Activated CD4-positive, alpha-beta T cell treated with anti-CD3 and anti-CD28 coated beads, Interleukin-2, amount 10 ng/mL, durations not matched to agents 7 days and 5 days (primary cell): ENCODE measurements around the gene SGCD. TPM values are rescaled to one million over a fixed set of nuclear protein-coding genes. Genes with fewer than 3 reads are reported as not detected.

ENCODE experiments used
- CTCF ChIA-PET: fragments of 350-600 bp; sonication (Branson Sonifier 250); formaldehyde crosslinking; loops from one replicate; lab custom pipeline; 2021; ENCODE audit warnings: antibody characterized with exemption; lab: Charles Lee
- POLR2A ChIA-PET: fragments of 350-600 bp; sonication (Branson Sonifier 250); formaldehyde crosslinking; loops from one replicate; lab custom pipeline; 2021; ENCODE audit warnings: antibody characterized with exemption; lab: Charles Lee
- DNase-seq: peaks from one replicate; pipeline ENCODE4 v3.0.0-alpha.2; 2020
- H3K27ac Mint-ChIP-seq: one replicate; pipeline ENCODE4 v1.8.0; 2021; ENCODE audit warnings: mild to moderate bottlenecking, moderate library complexity, mixed read lengths
- H3K27me3 Mint-ChIP-seq: one replicate; pipeline ENCODE4 v1.8.0; 2021; ENCODE audit warnings: mixed read lengths
- H3K36me3 Mint-ChIP-seq: one replicate; pipeline ENCODE4 v1.8.0; 2021; ENCODE audit warnings: low read depth, mixed read lengths
- H3K4me1 Mint-ChIP-seq: one replicate; pipeline ENCODE4 v1.8.0; 2021; ENCODE audit warnings: mixed read lengths
- H3K4me3 Mint-ChIP-seq: one replicate; pipeline ENCODE4 v1.8.0; 2021; ENCODE audit warnings: mild to moderate bottlenecking, moderate library complexity, mixed read lengths
- H3K9me3 Mint-ChIP-seq: one replicate; pipeline ENCODE4 v1.8.0; 2021; ENCODE audit warnings: mixed read lengths
- total RNA-seq, 2 experiments: library from RNA; stranded (reverse); gene quantifications; one replicate each; pipeline ENCODE4 v1.2.3, GENCODE V29; 2021

SGCD gene
- total RNA-seq, 2 experiments from 2014 or later: not detected

DNA sequence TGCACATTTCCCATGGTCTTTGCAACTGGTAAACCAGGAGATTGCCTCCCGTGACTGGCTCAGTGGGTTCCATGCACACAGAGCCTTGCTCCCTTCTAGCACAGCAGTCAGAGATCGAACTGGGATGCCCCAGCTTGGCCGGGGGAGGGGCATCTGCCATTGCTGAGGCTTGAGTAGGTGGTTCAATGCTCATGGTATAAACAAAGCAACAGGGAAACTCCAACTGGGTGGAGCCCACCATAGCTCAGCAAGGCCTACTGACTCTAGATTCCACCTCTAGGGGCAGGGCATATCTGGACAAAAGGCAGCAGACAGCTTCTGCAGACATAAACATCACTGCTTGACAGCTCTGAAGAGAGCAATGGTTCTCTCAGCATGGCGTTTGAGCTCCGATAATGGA, 456.1 kb downstream of the SGCD start:
- H3K9me3 Mint-ChIP-seq: no peaks in the 10 kb centered on the region
- H3K27me3 Mint-ChIP-seq: peaks cover 21% of the 10 kb centered on the region
- no peak overlapping the region for H3K27ac Mint-ChIP-seq
- peaks cover 2% of the 10 kb centered on the region for H3K4me1 Mint-ChIP-seq
- DNase-seq: no peak
- POLR2A ChIA-PET: no interaction called here
- H3K4me3 Mint-ChIP-seq: no peak overlapping the region
- CTCF ChIA-PET: interaction anchor here (0.6 kb wide), 1 partner anchor 296 kb away, joined by 3 read pairs; no protein-coding TSS in a partner anchor
- no peaks in the 10 kb centered on the region for H3K36me3 Mint-ChIP-seq

DNA sequence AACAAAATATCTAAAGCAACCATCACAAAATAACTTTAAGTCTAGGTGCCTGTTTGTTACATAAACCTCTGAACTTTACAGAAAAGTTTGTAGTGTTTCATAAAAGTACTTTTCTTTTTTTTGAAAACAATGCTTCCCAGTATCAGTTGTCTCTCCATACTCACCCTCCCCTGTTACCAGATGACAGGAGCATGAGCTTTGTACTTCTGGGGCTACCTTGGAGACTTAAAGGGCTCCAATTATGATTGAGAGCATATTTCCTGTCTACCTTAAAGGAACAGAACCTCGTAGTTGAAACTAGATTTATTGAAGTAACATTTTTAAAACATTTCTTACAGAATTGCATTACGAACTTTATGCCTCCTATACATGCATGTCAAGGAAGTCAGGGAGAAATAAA, 467.7 kb downstream of the SGCD start:
- POLR2A ChIA-PET: no interaction called here
- Mint-ChIP-seq H3K27me3 (peaks cover 11% of the 10 kb centered on the region), H3K36me3 (no peaks in the 10 kb centered on the region)

DNA sequence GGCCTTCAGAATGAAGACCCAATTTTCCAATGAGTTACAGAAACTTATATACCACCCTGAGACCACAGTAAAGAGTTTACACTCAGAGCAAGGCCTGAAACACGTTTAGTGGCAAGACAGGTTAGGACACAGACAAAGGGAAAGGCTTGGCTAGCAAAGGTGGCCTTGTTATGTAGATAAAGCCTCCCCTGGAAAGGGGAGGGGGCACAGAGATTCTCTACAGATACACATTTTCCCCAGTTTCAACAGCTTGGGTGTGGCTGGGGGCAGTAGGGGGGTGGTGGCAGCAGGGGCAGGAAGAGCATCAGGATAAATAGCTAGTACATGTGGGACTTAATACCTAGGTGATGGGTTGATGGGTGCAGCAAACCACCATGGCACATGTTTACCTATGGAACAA, 471.2 kb downstream of the SGCD start:
- no peak overlapping the region for H3K27ac Mint-ChIP-seq
- no peaks in the 10 kb centered on the region for H3K9me3 Mint-ChIP-seq
- ChIA-PET POLR2A (no interaction called here), CTCF (no interaction called here)
- peaks cover 25% of the 10 kb centered on the region for H3K27me3 Mint-ChIP-seq
- no peak for DNase-seq
- no peak overlapping the region for H3K4me3 Mint-ChIP-seq
- H3K36me3 Mint-ChIP-seq: no peaks in the 10 kb centered on the region
- H3K4me1 Mint-ChIP-seq: peaks cover 5% of the 10 kb centered on the region

More for the DNA sequence above, 467.7 kb downstream of the SGCD start:
- H3K4me3 Mint-ChIP-seq: no peak overlapping the region
- DNase-seq: no peak
- H3K4me1 Mint-ChIP-seq: peaks cover 5% of the 10 kb centered on the region
- H3K27ac Mint-ChIP-seq: no peak overlapping the region
- H3K9me3 Mint-ChIP-seq: no peaks in the 10 kb centered on the region
- CTCF ChIA-PET: no interaction called here

DNA sequence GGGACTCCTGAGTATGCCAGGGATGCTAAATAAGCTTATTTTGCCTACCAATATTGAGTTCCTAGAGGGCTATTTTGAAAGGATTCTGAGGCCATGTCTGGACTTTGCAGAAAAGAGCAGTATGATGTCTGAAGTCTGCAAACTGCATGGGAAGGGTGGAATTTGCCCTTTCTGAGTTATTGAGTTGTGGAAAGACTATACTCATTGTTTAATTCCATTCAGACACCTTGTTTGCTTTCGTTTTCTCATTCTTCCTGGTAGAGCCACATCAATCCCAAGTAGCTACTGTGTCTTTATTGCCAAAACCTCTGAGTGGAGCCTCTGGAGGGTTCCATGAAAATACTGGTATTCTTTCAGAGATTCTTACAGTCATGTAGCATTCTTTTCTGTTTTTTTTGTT, 472.2 kb downstream of the SGCD start:
- CTCF ChIA-PET: no interaction called here
- POLR2A ChIA-PET: interaction anchor here (0.6 kb wide), 1 partner anchor 945 kb away, joined by 3 read pairs; no protein-coding TSS in a partner anchor
- Mint-ChIP-seq H3K4me3 (no peak overlapping the region), H3K27ac (no peak overlapping the region), H3K9me3 (no peaks in the 10 kb centered on the region), H3K4me1 (peaks cover 5% of the 10 kb centered on the region), H3K36me3 (no peaks in the 10 kb centered on the region), H3K27me3 (peaks cover 33% of the 10 kb centered on the region)
- no peak for DNase-seq

DNA sequence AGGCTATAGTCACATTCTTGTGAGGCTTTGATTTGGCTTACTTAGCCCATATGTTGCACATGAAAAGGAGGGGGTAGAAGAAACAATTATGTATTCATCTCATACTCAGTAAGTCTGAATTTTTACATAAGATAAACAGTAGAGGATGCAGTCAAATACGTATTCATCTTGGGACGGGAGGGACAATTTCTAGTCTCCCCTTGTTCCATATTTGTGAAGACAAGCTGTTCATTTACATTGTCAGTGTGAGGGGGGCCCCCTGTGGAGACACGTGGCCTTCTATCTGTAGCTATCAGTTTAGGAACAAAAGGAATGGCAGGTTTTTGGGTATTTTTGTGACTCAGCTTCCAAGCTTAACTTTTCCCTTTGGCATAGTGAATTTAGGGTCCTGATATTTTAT, 474.0 kb downstream of the SGCD start:
- ChIA-PET CTCF (no interaction called here), POLR2A (no interaction called here)
- Mint-ChIP-seq H3K27ac (no peak overlapping the region), H3K4me3 (no peak overlapping the region), H3K27me3 (peaks cover 34% of the 10 kb centered on the region), H3K9me3 (no peaks in the 10 kb centered on the region), H3K36me3 (no peaks in the 10 kb centered on the region), H3K4me1 (peaks cover 5% of the 10 kb centered on the region)
- DNase-seq: no peak

DNA sequence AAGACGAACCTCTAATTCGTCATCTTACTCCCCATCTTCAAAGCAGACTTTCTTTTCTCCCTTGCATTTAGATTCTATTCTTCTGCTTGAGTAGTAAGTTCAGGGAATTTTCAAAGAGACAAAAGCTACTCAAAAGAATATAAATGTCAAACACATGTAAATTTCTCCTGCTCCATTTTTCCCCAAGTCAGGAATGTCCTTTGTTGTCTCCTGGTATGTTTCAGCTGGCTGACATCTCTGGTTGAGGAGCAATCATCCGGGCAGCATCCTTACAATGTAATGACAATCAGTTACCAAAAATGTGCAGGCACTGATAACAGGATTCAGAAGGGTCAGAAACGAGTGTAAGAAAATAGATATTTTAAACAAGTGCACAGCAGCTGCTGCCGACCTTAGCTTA, 475.5 kb downstream of the SGCD start:
- Mint-ChIP-seq H3K27me3 (peaks cover 25% of the 10 kb centered on the region), H3K27ac (no peak overlapping the region), H3K4me3 (no peak overlapping the region), H3K36me3 (no peaks in the 10 kb centered on the region), H3K9me3 (no peaks in the 10 kb centered on the region), H3K4me1 (peaks cover 5% of the 10 kb centered on the region)
- no peak for DNase-seq
- ChIA-PET POLR2A (no interaction called here), CTCF (interaction anchor here (1.4 kb wide), 1 partner anchor 22 kb away, joined by 3 read pairs; no protein-coding TSS in a partner anchor)

DNA sequence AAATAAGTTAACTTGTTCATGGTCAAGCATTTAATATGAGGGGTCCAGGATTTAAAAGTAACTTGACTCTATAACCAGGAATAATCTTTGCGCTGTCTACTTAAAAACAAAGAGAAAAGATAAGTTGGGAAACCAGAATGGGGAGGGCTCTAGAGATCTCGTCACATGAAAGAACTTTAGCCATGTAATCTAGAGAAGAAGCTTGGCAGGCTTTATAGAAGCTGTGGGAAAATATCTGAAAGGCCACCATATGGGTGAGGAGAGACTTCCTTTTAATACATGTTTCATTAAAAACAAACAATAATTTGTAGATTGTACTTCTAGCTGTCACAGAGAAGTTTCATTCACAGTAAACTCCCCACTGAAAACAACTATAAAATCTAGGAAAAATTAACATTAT, 476.4 kb downstream of the SGCD start:
- Mint-ChIP-seq H3K27me3 (peaks cover 27% of the 10 kb centered on the region), H3K9me3 (no peaks in the 10 kb centered on the region), H3K4me1 (peaks cover 5% of the 10 kb centered on the region), H3K36me3 (no peaks in the 10 kb centered on the region), H3K4me3 (no peak overlapping the region), H3K27ac (no peak overlapping the region)
- POLR2A ChIA-PET: no interaction called here
- CTCF ChIA-PET: interaction anchor here (1.3 to 1.4 kb wide), 2 partner anchors 17 to 21 kb away, joined by 3 read pairs; no protein-coding TSS in a partner anchor
- DNase-seq: no peak

DNA sequence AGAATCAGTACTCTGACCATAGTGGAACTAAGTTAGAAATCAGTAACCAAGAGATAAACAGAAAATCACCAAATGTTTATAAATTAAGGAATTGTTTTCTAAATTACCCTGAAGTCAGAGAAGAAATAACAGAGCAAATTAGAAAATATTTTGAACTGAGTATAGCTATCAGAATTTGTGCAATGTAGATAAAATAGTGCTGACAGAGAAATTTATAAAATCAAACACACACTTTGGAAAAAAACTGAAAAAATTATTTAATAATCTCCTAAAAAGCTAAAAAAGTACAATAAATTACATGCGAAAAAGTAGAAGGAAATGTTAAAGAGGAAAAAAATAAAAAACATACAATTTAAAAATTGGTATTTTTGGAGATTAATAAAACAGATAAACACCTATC, 486.0 kb downstream of the SGCD start:
- peaks cover 14% of the 10 kb centered on the region for H3K27me3 Mint-ChIP-seq
- POLR2A ChIA-PET: no interaction called here
- CTCF ChIA-PET: no interaction called here
- DNase-seq: no peak
- no peak overlapping the region for H3K27ac Mint-ChIP-seq
- H3K36me3 Mint-ChIP-seq: no peaks in the 10 kb centered on the region
- H3K9me3 Mint-ChIP-seq: peaks cover 2% of the 10 kb centered on the region
- H3K4me1 Mint-ChIP-seq: no peaks in the 10 kb centered on the region
- H3K4me3 Mint-ChIP-seq: no peak overlapping the region

DNA sequence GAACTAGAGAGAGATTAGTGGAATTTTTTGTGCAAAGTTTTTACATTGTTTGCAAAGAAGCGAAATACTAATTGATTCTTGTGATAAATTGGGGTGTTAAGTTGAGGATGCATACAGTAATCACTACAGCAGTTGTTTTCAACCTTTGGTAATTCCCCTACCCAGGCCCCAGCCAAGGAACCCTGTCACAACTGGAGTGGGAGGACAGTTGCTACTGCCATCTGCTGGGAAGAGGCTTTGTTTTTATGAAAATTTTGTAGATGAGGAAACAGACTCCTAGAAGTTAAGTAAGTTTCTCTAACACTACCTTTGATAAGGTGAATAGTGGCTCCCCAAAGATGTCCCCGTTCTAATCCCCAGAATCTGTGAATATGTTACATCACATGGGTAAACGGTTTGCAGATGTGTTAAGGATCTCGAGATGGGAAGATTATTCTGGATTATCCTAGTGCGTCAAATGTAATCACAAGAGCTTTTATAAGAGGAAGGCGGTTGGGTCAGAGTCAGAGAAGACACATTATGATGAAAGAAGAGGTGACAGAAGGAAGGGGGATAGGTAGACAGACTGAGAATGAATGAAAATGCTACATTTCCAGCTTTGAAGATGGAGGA, 489.1 kb downstream of the SGCD start:
- CTCF ChIA-PET: no interaction called here
- no peak overlapping the region for H3K27ac Mint-ChIP-seq
- H3K27me3 Mint-ChIP-seq: peaks cover 7% of the 10 kb centered on the region
- H3K9me3 Mint-ChIP-seq: peaks cover under 1% of the 10 kb centered on the region
- no peaks in the 10 kb centered on the region for H3K4me1 Mint-ChIP-seq
- H3K4me3 Mint-ChIP-seq: no peak overlapping the region
- no peaks in the 10 kb centered on the region for H3K36me3 Mint-ChIP-seq
- peak; percentile 23 for DNase-seq
- POLR2A ChIA-PET: no interaction called here
